ENCODE results near the gene TBC1D14.

DNA sequence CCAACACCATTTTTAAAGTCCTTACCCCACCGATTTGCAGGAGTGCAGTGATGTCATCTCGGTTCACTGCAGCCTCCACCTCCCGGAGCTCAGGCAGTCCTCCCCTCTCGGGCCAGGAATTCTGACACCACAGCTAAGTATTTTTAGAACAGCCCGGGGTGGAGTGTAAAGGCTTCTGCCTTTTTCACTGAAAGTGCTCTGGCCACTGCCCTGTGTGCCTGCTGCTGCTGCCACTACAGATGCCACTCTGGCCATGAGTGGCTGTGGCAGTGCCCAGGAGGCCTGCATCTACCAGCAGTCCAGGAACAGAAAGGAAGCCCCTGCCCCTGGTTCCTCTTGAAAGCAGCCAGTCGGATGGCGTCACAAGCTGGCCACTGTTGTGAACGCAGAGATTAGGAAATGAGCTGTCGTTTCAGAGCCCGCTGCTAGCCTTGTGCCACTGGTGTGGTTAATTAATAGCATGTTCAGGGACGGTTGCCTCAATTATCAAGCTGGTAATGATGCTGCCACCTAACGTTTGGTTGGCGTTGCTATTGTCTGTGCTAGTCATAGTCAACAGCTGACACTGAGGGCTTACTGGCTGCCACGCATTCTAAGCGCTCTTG lies 23.6 kb upstream of the TBC1D14 start:
- TF ChIP-seq, protein P1, sequence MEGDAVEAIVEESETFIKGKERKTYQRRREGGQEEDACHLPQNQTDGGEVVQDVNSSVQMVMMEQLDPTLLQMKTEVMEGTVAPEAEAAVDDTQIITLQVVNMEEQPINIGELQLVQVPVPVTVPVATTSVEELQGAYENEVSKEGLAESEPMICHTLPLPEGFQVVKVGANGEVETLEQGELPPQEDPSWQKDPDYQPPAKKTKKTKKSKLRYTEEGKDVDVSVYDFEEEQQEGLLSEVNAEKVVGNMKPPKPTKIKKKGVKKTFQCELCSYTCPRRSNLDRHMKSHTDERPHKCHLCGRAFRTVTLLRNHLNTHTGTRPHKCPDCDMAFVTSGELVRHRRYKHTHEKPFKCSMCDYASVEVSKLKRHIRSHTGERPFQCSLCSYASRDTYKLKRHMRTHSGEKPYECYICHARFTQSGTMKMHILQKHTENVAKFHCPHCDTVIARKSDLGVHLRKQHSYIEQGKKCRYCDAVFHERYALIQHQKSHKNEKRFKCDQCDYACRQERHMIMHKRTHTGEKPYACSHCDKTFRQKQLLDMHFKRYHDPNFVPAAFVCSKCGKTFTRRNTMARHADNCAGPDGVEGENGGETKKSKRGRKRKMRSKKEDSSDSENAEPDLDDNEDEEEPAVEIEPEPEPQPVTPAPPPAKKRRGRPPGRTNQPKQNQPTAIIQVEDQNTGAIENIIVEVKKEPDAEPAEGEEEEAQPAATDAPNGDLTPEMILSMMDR (conservative IDR thresholded peaks at IDR 0.05; ENCODE audit: low read length): peak; percentile 71
- TF ChIP-seq EZH2phosphoT487 (IDR thresholded peaks at IDR 0.05; ENCODE audit: borderline replicate concordance, low read depth, low read length): no peak
